ENCODE data around the gene FBLN2. TPM values are rescaled to one million over a fixed set of nuclear protein-coding genes. Genes with fewer than 3 reads are reported as not detected.

Gene FBLN2
- total and polyA plus RNA-seq, 2 of the 4 experiments (the other 2 are of a cell fraction), result 11.8 to 60.8 TPM

DNA sequence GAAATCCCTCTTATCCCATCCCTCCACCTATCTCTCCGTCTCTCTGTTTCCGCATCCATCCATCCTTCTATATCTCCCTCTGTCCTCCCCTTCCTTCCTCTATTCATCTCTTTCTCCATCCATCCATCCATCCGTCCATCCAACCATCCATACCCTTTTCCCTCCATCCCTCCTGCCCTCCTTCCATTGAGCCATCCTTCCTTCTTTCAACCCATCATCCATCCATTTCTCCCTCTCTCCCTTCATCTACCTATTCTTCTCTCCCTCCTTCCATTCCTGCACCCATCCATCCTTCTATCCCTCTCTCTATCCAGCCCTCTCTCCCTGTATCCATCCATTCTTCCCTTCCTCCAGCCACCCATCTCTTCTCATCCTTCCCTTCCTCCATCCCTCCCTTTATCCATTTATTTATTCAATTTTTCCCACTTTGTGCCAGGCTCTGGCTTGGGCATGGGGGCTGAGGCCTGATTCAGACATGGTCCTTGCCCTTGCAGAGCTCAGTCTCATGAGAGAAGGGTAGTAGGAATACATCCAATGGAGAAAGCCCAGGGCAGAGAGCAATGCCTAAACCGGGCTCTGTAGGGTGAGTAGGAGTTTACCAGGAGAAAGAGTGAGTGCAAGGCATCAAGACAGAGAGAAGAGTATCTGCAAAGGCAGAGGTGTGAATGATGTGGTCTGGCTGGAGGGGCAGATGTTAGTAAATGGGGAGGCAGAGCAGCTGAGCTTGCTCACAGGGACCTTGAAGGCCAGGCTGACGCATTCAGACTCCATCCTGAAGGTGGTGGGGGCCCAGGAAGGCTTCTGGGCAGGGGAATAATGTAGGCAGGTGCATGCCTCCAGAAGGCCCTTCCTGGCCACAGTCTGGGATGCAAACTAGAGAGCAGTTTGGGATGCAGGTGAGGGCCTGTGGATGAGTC lies 19.5 kb upstream of the FBLN2 start (continued):
- TF ChIP-seq USF2 (IDR thresholded peaks at IDR 0.05; ENCODE audit: low read depth, low read length), result no peak

DNA sequence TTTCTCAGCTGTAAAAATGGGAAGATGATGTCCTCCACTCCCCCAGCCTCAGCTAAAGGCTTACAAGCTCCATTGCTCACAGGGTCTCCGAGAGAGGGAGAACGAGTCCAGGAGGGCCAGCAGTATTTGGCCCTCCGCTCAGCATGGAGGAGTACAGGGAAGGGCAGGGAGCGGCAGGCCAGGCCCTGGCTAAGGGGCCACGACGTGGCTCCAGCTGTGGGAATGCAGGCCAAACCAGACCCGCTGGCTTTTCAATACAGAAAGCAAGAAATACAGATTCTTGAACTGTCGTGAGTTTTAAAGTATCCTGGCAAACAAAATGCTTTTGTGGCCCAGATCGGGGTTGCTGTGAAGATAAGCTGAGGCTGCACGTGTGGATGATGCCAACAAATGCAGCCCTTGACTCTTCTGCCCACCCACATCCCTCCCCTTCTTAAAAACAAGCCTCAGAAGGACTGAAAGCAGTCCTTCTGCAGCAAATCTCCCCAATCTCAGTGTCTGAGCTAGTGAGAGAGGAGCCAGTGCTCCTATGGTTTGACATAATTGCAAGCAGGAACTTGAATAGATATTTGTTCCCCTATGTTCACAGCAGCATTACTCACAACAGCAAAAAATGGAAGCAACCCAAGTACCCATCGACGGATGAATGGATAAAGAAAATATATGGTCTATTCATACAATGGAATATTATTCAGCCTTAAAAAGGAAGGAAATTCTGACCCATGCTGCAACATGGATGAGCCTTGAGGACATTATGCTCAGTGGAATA lies 18.5 kb upstream of the FBLN2 start:
- Histone ChIP-seq H4K8ac (ENCODE audit: low read depth in 2 of 2, low read length in 2 of 2) (no peak overlapping the region), H4K91ac (ENCODE audit: insufficient read depth, low read depth, low read length) (no peak overlapping the region), H3K27me3 (ENCODE audit: control insufficient read depth, insufficient read depth, low read length) (no peaks in the 10 kb centered on the region; the same call in 1 of the 2 replicates), H3K4me2 (ENCODE audit: low read depth, low read length) (no peak overlapping the region), H3K9ac (ENCODE audit: low read depth, low read length) (no peak overlapping the region), H3K9me1 (ENCODE audit: insufficient read depth, low read length) (no peaks in the 10 kb centered on the region), H3K56ac (ENCODE audit: extremely low read depth, insufficient read depth, low read length) (no peak overlapping the region), H3K79me1 (ENCODE audit: low read depth in 1 of 2, low read length in 2 of 2) (no peaks in the 10 kb centered on the region), H3K4ac (ENCODE audit: low read depth, low read length) (no peak overlapping the region), H2AK5ac (ENCODE audit: low read depth, low read length) (no peak overlapping the region), H4K20me1 (ENCODE audit: insufficient read depth, low read length) (no peaks in the 10 kb centered on the region), H2BK15ac (ENCODE audit: low read depth, low read length) (no peak overlapping the region), H2BK5ac (ENCODE audit: low read depth, low read length, poor library complexity, severe bottlenecking) (no peak overlapping the region), H3K14ac (replicated peaks; ENCODE audit: low read depth, low read length) (no peak overlapping the region), H3K4me3 (ENCODE audit: insufficient read depth, low read depth, low read length) (no peak overlapping the region), H3K27ac (ENCODE audit: insufficient read depth, low read length) (no peak overlapping the region), H4K5ac (ENCODE audit: low read depth, low read length) (no peak overlapping the region), H2AFZ (replicated peaks; ENCODE audit: low read length, poor library complexity) (no peak overlapping the region), H3K9me3 (ENCODE audit: control insufficient read depth, insufficient read depth, low read length) (no peaks in the 10 kb centered on the region), H2AK9ac (replicated peaks; ENCODE audit: low read depth, low read length, poor library complexity) (no peak overlapping the region), H3K36me3 (ENCODE audit: control insufficient read depth, insufficient read depth, low read length) (no peaks in the 10 kb centered on the region), H3K18ac (ENCODE audit: low read depth, low read length) (no peak overlapping the region), H3K23ac (ENCODE audit: low read depth, low read length) (no peak overlapping the region), H2BK120ac (ENCODE audit: low read depth, low read length) (no peak overlapping the region; the same call in 1 of the 2 replicates), H2BK20ac (ENCODE audit: low read depth, low read length) (no peak overlapping the region), H3K4me1 (ENCODE audit: control insufficient read depth, insufficient read depth, low read length) (peaks cover 5% of the 10 kb centered on the region)
- in situ Hi-C loops (cut with MboI; ENCODE audit: low sequenced_read_pairs), result no loop called here
- DNase-seq (no peak), ATAC-seq (ENCODE audit: low read depth) (no peak)
- ChIA-PET POLR2A (ENCODE audit: unreplicated experiment) (no interaction called here), CTCF (no interaction called here)
- intact Hi-C loops (cut with micrococcal nuclease), result no loop called here
- dilution Hi-C loops (cut with HindIII; ENCODE audit: low sequenced_read_pairs, unreplicated experiment), result no loop called here
- 77% methylated on average over 2 of the region's 12 CpGs; no CpG with 5 or more reads in 1 of the 2 experiments for whole genome bisulfite sequencing, 2 experiments (ENCODE audit: extremely low coverage in 2 of 2, insufficient read length in 1 of 2)
- no peak for TF ChIP-seq BHLHE40 (IDR thresholded peaks at IDR 0.05; ENCODE audit: low read depth, low read length)
- TF ChIP-seq ELK1 (IDR thresholded peaks at IDR 0.05; ENCODE audit: borderline replicate concordance, low read depth, low read length), result no peak
- no peak for TF ChIP-seq NFE2L2 (IDR thresholded peaks at IDR 0.05; ENCODE audit: low read depth, low read length)
- no peak for TF ChIP-seq USF2 (IDR thresholded peaks at IDR 0.05; ENCODE audit: low read depth, low read length)
- TF ChIP-seq, protein P1, sequence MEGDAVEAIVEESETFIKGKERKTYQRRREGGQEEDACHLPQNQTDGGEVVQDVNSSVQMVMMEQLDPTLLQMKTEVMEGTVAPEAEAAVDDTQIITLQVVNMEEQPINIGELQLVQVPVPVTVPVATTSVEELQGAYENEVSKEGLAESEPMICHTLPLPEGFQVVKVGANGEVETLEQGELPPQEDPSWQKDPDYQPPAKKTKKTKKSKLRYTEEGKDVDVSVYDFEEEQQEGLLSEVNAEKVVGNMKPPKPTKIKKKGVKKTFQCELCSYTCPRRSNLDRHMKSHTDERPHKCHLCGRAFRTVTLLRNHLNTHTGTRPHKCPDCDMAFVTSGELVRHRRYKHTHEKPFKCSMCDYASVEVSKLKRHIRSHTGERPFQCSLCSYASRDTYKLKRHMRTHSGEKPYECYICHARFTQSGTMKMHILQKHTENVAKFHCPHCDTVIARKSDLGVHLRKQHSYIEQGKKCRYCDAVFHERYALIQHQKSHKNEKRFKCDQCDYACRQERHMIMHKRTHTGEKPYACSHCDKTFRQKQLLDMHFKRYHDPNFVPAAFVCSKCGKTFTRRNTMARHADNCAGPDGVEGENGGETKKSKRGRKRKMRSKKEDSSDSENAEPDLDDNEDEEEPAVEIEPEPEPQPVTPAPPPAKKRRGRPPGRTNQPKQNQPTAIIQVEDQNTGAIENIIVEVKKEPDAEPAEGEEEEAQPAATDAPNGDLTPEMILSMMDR (conservative IDR thresholded peaks at IDR 0.05; ENCODE audit: low read depth, low read length), result no peak
- no TSS peak for BruUV-seq (replicated peaks)

All from IMR-90 (cell line).